IPS-NIHi11 (cell line): Measurements from ENCODE around the gene TCTN3.
"Not testable (repeated sequence)": the region's sequence is repeated elsewhere in the genome, so short reads cannot be mapped to it uniquely, and the experiment has no call there.

Source experiments
- DNase-seq: peaks from one replicate; pipeline ENCODE4 v3.0.0; 2012; ENCODE audit warnings: mixed read lengths, low spot score

The TCTN3 gene

GRCh38 chr10:95626500-95626899 is 67.2 kb downstream of the TCTN3 start:
- DNase-seq = no peak

DNA sequence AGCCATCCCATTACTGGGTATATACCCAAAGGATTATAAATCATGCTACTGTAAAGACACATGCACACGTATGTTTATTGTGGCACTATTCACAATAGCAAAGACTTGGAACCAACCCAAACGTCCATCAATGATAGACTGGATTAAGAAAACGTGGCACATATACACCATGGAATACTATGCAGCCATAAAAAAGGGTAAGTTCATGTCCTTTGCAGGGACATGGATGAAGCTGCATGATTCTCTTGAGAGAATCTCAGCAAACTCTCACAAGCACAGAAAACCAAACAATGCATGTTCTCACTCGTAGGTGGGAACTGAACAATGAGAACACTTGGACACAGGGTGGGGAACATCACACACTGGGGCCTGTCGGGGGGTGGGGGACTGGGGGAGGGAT is 73.3 kb downstream of the TCTN3 start:
- DNase-seq = not testable (repeated sequence)

DNA sequence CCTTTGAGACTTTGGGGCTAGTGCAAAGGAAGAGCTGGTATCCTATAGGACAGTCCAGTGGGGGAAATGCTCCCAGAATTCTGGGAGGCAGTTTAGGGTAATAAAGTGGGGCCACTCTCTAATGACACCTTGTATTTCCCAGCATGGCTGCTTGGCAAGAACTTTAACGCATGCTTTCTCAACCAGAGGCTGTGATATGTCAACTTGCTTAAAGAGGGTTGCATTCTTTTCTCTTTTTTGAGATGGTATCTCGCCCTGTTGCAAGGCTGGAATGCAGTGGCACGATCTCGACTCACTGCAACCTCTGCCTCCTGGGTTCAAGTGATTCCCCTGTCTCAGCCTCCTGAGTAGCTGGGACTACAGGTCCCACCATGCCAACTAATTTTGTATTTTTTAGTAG is 75.6 kb downstream of the TCTN3 start:
- DNase-seq = no peak

DNA sequence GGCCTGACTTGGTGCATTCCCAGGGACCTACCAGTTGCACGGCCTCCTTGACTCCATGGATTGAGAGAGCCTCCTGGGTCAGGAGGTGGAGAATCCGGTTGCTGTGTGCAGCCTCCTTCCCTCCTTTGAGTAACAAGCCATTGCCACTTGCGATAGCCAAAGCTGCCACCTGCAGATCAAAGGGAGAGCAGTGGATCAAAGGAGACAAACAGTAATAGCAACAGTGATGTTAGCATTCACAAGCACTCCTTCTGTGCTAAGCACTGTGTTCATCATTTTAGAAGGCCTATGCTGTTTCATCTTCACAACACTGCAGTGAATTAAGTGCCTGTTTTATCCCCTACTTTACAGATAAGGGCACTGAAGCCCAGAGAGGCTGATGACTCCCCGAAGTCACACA is 77.3 kb downstream of the TCTN3 start:
- DNase-seq = no peak
